ENCODE measurements around the gene HYDIN. TPM values are rescaled to one million over a fixed set of nuclear protein-coding genes. Genes with fewer than 3 reads are reported as not detected.
A peak's percentile ranks its signal among the peaks of the same experiment; 100 is the strongest.

Gene HYDIN
- total and polyA plus RNA-seq, 4 donors, result 0.14 to 3.0 (median 0.60) TPM

DNA sequence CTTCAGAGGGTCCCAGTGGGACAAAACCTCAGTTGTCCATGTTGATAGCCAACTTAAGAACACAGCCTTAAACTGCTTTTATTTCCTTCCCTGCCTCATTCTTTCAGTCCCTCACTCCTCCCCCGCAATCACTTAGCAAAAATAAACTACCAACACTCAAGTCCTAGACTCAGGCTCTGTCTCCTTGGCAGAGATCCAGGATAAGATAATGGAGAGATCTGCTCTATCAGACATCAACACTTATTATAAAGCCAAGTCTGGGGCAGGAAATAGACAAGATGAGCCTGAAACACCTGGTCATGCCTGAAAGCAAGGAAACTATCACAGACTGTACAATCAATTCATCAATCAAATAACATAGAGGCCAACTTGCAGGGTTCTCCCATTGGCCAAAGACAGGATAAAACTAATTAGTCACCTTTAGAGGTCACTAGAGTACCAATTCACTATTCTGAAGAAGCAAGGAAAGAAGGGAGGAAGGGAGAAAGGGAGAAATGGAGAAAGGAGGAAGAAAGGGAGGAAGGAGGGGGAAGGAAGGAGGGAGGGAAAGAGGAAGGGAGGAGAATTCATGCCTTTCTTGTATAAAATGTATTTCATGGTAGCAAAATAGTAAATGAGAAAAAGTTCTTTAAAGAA, 15.7 kb downstream of the HYDIN start:
- Histone ChIP-seq H3K36me3 (ENCODE audit: control insufficient read depth in 4 of 4, insufficient read depth in 3 of 4, low read depth in 1 of 4, low read length in 3 of 4) (no peaks in the 10 kb centered on the region), H3K9me3 (ENCODE audit: control insufficient read depth in 4 of 4, low read length in 3 of 4) (no peaks in the 10 kb centered on the region), H3K4me3 (ENCODE audit: low read depth in 1 of 3, low read length in 3 of 3) (no peak overlapping the region), H3K9ac (ENCODE audit: low read depth in 1 of 2, low read length in 2 of 2) (no peak overlapping the region), H3K4me1 (ENCODE audit: control insufficient read depth in 4 of 4, insufficient read depth in 4 of 4, low read length in 3 of 4) (no peaks in the 10 kb centered on the region), H3K27me3 (ENCODE audit: control insufficient read depth in 4 of 4, insufficient read depth in 4 of 4, low read length in 3 of 4) (no peaks in the 10 kb centered on the region), H3K27ac (ENCODE audit: low read depth in 1 of 2, low read length in 2 of 2) (no peak overlapping the region)
- WGBS, result 67% methylated on average over 1 of the region's 1 CpG
- TF ChIP-seq FOXA1 (IDR thresholded peaks at IDR 0.05) (no peak), RXRA (IDR thresholded peaks at IDR 0.05) (peak in 1 of 2 donors; percentile 8), TAF1 (conservative IDR thresholded peaks at IDR 0.05) (no peak), JUND (IDR thresholded peaks at IDR 0.05) (no peak), FOXA2 (IDR thresholded peaks at IDR 0.05) (no peak), GABPA (IDR thresholded peaks at IDR 0.05 in 1 of 2, conservative IDR thresholded peaks at IDR 0.05 in 1 of 2) (no peak), RAD21 (IDR thresholded peaks at IDR 0.05) (peak; percentile 75 to 78), NR2F2 (IDR thresholded peaks at IDR 0.05) (no peak), EGR1 (IDR thresholded peaks at IDR 0.05; ENCODE audit: low read depth in 2 of 2) (no peak), HNF4A (conservative IDR thresholded peaks at IDR 0.05) (peak in 1 of 2 donors; percentile 11), YY1 (IDR thresholded peaks at IDR 0.05) (no peak)
- TF ChIP-seq, protein P1, sequence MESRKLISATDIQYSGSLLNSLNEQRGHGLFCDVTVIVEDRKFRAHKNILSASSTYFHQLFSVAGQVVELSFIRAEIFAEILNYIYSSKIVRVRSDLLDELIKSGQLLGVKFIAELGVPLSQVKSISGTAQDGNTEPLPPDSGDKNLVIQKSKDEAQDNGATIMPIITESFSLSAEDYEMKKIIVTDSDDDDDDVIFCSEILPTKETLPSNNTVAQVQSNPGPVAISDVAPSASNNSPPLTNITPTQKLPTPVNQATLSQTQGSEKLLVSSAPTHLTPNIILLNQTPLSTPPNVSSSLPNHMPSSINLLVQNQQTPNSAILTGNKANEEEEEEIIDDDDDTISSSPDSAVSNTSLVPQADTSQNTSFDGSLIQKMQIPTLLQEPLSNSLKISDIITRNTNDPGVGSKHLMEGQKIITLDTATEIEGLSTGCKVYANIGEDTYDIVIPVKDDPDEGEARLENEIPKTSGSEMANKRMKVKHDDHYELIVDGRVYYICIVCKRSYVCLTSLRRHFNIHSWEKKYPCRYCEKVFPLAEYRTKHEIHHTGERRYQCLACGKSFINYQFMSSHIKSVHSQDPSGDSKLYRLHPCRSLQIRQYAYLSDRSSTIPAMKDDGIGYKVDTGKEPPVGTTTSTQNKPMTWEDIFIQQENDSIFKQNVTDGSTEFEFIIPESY (IDR thresholded peaks at IDR 0.05), result no peak
- TF ChIP-seq, protein P2, sequence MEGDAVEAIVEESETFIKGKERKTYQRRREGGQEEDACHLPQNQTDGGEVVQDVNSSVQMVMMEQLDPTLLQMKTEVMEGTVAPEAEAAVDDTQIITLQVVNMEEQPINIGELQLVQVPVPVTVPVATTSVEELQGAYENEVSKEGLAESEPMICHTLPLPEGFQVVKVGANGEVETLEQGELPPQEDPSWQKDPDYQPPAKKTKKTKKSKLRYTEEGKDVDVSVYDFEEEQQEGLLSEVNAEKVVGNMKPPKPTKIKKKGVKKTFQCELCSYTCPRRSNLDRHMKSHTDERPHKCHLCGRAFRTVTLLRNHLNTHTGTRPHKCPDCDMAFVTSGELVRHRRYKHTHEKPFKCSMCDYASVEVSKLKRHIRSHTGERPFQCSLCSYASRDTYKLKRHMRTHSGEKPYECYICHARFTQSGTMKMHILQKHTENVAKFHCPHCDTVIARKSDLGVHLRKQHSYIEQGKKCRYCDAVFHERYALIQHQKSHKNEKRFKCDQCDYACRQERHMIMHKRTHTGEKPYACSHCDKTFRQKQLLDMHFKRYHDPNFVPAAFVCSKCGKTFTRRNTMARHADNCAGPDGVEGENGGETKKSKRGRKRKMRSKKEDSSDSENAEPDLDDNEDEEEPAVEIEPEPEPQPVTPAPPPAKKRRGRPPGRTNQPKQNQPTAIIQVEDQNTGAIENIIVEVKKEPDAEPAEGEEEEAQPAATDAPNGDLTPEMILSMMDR (IDR thresholded peaks at IDR 0.05; ENCODE audit: low read depth, low read length, missing input control), result peak; percentile 23
- TF ChIP-seq, protein P3, sequence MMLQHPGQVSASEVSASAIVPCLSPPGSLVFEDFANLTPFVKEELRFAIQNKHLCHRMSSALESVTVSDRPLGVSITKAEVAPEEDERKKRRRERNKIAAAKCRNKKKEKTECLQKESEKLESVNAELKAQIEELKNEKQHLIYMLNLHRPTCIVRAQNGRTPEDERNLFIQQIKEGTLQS (IDR thresholded peaks at IDR 0.05), result no peak
- TF ChIP-seq, protein P4, sequence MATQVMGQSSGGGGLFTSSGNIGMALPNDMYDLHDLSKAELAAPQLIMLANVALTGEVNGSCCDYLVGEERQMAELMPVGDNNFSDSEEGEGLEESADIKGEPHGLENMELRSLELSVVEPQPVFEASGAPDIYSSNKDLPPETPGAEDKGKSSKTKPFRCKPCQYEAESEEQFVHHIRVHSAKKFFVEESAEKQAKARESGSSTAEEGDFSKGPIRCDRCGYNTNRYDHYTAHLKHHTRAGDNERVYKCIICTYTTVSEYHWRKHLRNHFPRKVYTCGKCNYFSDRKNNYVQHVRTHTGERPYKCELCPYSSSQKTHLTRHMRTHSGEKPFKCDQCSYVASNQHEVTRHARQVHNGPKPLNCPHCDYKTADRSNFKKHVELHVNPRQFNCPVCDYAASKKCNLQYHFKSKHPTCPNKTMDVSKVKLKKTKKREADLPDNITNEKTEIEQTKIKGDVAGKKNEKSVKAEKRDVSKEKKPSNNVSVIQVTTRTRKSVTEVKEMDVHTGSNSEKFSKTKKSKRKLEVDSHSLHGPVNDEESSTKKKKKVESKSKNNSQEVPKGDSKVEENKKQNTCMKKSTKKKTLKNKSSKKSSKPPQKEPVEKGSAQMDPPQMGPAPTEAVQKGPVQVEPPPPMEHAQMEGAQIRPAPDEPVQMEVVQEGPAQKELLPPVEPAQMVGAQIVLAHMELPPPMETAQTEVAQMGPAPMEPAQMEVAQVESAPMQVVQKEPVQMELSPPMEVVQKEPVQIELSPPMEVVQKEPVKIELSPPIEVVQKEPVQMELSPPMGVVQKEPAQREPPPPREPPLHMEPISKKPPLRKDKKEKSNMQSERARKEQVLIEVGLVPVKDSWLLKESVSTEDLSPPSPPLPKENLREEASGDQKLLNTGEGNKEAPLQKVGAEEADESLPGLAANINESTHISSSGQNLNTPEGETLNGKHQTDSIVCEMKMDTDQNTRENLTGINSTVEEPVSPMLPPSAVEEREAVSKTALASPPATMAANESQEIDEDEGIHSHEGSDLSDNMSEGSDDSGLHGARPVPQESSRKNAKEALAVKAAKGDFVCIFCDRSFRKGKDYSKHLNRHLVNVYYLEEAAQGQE (IDR thresholded peaks at IDR 0.05), result no peak
- TF ChIP-seq, protein P5, sequence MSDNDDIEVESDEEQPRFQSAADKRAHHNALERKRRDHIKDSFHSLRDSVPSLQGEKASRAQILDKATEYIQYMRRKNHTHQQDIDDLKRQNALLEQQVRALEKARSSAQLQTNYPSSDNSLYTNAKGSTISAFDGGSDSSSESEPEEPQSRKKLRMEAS (IDR thresholded peaks at IDR 0.05), result no peak
- no peak for DNase-seq (ENCODE audit: low spot score)

Data from liver (tissue), 9 donors.